Lower leg skin (tissue), 4 donors: ENCODE measurements around the gene TBC1D2. TPM values are rescaled to one million over a fixed set of nuclear protein-coding genes. Genes with fewer than 3 reads are reported as not detected.
"Not testable (repeated sequence)": the region's sequence is repeated elsewhere in the genome, so short reads cannot be mapped to it uniquely, and the experiment has no call there.

Source experiments
- DNase-seq, 2 donors: peaks; one replicate each; pipeline ENCODE4 v3.0.0-alpha.2; 2019; ENCODE audit warnings: low spot score in 2 of 2
- H3K4me3 ChIP-seq: fragments of 200-600 bp; sonication (generic); 2 replicates; pipeline ENCODE4 v1.5.1; 2017; ENCODE audit warnings: mild to moderate bottlenecking, low read depth; ENCODE audit not compliant: poor library complexity, severe bottlenecking
- CTCF ChIP-seq, 3 donors: fragments of 450-650 bp; IDR thresholded peaks; one replicate each; pipeline ENCODE4 v1.5.1; 2016; ENCODE audit warnings: antibody characterized with exemption in 3 of 3, mild to moderate bottlenecking in 3 of 3, moderate library complexity in 2 of 3
- POLR2A ChIP-seq, 2 donors: fragments of 450-650 bp; IDR thresholded peaks; one replicate each; pipeline ENCODE4 v1.6.1; 2016 to 2017; ENCODE audit warnings: antibody characterized with exemption in 2 of 2, mild to moderate bottlenecking in 1 of 2, moderate library complexity in 1 of 2
- WGBS, 2 donors: methylation state at CpG; one replicate each; pipeline ENCODE4 v1.1.5; 2018; 5-methylcytosine and 5-hydroxymethylcytosine counted together
- intact Hi-C: fragments of 100-400 bp; cut with DNase I; formaldehyde crosslinking; loops from one replicate; pipeline ENCODE4 v1.15.0; 2023; ENCODE audit warnings: low total_unique reads
- total RNA-seq, 4 donors: library from RNA; depleted of rRNA; stranded (reverse); fragments of >200 nt; gene quantifications; one replicate each; pipeline ENCODE4 v1.1.0, GENCODE V29; 2016

Gene TBC1D2
- total RNA-seq, 4 donors from 2014 or later = 35.4 to 56.3 (median 45.9) TPM

- 53 to 64% methylated on average over 6 of the region's 6 CpGs for WGBS, 2 donors
- DNase-seq = no peak
- no peak overlapping the region for H3K4me3 ChIP-seq
- TF ChIP-seq CTCF (IDR thresholded peaks at IDR 0.05) = no peak
- TF ChIP-seq POLR2A (IDR thresholded peaks at IDR 0.05) = no peak
- intact Hi-C loops = no loop called here
Observed at GRCh38 chr9:98280574-98280973, 25.1 kb upstream of the TBC1D2 start.

- H3K4me3 ChIP-seq = no peak overlapping the region
- no peak for DNase-seq
- intact Hi-C loops = no loop called here
- 80 to 88% methylated on average over 2 of the region's 2 CpGs for WGBS, 2 donors
- no peak for TF ChIP-seq CTCF (IDR thresholded peaks at IDR 0.05)
- no peak for TF ChIP-seq POLR2A (IDR thresholded peaks at IDR 0.05)
Observed at GRCh38 chr9:98280162-98280561, 24.7 kb upstream of the TBC1D2 start.

GRCh38 chr9:98276907-98277469 lies 21.5 kb upstream of the TBC1D2 start:
- TF ChIP-seq POLR2A (IDR thresholded peaks at IDR 0.05) (no peak), CTCF (IDR thresholded peaks at IDR 0.05) (no peak)
- no peak overlapping the region for H3K4me3 ChIP-seq
- WGBS, 2 donors = 72 to 73% methylated on average over 10 of the region's 10 CpGs
- intact Hi-C loops = no loop called here
- no peak for DNase-seq

DNA sequence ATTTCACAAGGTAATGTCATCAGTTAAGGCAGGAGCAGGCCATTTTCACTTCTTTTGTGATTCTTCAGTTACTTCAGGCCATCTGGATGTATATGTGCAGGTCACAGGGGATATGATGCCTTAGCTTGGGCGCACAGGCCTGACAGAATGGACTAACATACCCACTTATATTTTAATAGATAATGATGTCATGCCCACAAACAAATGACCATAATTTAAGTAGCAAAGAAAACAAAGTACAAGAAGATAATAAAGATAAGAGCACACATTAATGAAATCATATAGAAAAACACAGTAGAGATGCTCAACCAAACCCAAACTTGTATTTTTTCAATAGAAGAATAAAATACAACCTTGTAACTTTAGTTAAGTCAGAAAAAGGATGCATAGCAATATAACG lies 19.7 kb upstream of the TBC1D2 start:
- WGBS, 2 donors = 89 to 93% methylated on average over 2 of the region's 2 CpGs
- intact Hi-C loops = no loop called here
- H3K4me3 ChIP-seq = no peak overlapping the region
- TF ChIP-seq CTCF (IDR thresholded peaks at IDR 0.05) (no peak), POLR2A (IDR thresholded peaks at IDR 0.05) (no peak)
- DNase-seq = no peak

DNA sequence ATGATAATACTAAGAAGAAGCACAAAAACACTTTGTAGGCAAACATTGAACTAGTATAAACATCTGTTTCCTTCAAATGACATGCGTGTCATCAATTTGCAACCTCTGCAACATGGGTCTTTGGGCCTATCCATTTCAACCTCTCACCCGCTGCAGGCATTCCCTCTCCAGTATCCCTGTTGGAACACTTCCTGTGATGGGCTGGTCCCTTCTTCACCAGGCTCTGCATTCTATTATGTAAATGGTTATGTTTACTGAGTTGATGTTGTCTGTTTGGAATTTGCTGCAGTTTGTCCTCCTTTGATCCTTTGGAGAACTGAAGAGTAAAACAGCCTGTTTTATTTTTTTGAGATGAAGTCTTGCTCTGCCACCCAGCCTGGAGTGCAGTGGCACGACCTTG lies 16.6 kb upstream of the TBC1D2 start:
- H3K4me3 ChIP-seq = no peak overlapping the region
- no peak for TF ChIP-seq CTCF (IDR thresholded peaks at IDR 0.05)
- no peak for TF ChIP-seq POLR2A (IDR thresholded peaks at IDR 0.05)
- 80 to 86% methylated on average over 3 of the region's 3 CpGs for whole genome bisulfite sequencing, 2 donors
- intact Hi-C loops = no loop called here
- no peak for DNase-seq

DNA sequence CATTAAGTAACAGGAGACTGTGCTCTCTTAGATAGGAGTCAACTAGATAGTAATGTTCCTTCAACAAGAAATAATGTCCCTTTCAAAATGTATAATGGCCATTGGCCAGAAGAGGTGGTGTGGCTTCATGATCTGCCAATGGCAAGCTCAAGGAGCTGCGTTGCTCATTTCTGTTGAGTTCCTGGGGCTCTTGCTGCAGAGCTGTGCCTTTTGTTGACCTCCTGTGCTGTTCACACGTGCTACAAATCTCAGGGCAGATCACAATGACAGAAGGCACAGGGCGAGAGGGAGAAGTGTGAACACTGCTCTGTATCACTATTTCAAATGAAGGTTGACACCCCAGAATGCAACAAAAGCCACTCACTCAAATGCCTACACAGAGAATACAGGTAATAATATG lies 16.0 kb upstream of the TBC1D2 start:
- WGBS, 2 donors = 45 to 57% methylated on average over 3 of the region's 3 CpGs
- intact Hi-C loops = no loop called here
- TF ChIP-seq CTCF (IDR thresholded peaks at IDR 0.05) (no peak), POLR2A (IDR thresholded peaks at IDR 0.05) (no peak)

GRCh38 chr9:98270284-98270683 lies 14.8 kb upstream of the TBC1D2 start:
- intact Hi-C loops, H3K4me3 ChIP-seq, DNase-seq: not testable (repeated sequence)
- WGBS, 2 donors = 62 to 75% methylated on average over 11 of the region's 11 CpGs

More for the DNA sequence above, 16.0 kb upstream of the TBC1D2 start:
- no peak for DNase-seq
- no peak overlapping the region for H3K4me3 ChIP-seq

DNA sequence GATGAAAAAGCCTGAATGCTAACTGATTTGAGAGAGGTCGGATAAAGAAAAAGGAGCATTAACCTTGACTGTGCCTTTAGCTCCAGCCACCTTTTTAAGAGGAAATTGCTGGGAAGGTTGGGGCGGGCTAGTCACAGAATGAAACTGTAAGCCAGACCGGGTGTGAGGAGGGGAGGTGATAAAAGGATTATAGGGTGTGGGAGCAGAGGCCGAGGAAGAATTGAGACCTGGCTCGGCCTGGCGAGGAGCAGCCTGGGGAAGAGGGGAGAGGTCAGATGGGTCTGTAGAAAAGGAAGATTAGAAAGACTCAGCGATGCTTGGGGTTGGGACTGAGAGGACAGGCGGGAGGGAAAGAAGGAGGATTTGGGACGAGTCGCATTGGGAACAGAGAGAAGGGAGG lies 14.2 kb upstream of the TBC1D2 start:
- H3K4me3 ChIP-seq, DNase-seq: not testable (repeated sequence)
- WGBS, 2 donors = 62 to 66% methylated on average over 10 of the region's 10 CpGs
- intact Hi-C loops = loop anchor here (5.0 kb wide), 1 partner anchor 152 kb away; the partner anchor contains the start of gene TRIM14

DNA sequence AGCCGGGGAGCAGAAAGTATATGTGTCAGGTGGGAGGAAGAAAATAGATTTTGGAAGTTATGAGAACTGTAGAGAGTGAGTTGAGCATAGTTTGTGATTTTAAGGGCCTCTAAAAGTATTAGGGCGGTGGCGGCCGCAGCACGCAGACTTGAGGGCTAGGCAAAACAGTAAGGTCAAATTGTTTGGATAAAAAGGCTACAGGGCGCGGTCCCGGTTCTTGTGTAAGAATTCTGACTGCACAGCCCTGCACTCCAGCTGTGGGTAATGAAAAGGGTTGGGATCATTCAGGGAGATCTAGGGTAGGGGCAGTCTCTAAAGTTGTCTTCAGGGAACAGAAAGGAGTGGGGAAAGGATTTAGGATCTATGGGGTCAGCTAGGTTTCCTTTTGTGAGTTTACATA lies 12.1 kb upstream of the TBC1D2 start:
- WGBS, 2 donors = 84 to 90% methylated on average over 8 of the region's 8 CpGs
- peak in 1 of 2 donors; percentile 60 for DNase-seq
- not testable (repeated sequence) for H3K4me3 ChIP-seq
- intact Hi-C loops = loop anchor here (5.0 kb wide), 1 partner anchor 150 kb away; the partner anchor contains the start of gene TRIM14
